DOHH2 (cell line): Measurements from ENCODE around the gene SHROOM1.

ENCODE experiments used
- H3F3A ChIP-seq: fragments of 200-600 bp; sonication (generic), shearing (Covaris generic); 2 replicates; pipeline ENCODE4 v1.6.0; 2016; ENCODE audit warnings: antibody characterized with exemption, mild to moderate bottlenecking; ENCODE audit not compliant: control insufficient read depth, insufficient read depth
- H3K27ac ChIP-seq: fragments of 200-600 bp; sonication (generic); 2 replicates; pipeline ENCODE4 v1.5.1; 2014; ENCODE audit warnings: low read depth, mild to moderate bottlenecking, low read length, moderate library complexity
- H3K27me3 ChIP-seq: fragments of 200-600 bp; sonication (generic); 2 replicates; pipeline ENCODE4 v1.6.1; 2014; ENCODE audit warnings: mild to moderate bottlenecking, low read length, mixed read lengths; ENCODE audit not compliant: control insufficient read depth
- H3K36me3 ChIP-seq: fragments of 200-600 bp; sonication (generic); 2 replicates; pipeline ENCODE4 v1.6.1; 2014; ENCODE audit warnings: mild to moderate bottlenecking, low read length, moderate library complexity, mixed read lengths; ENCODE audit not compliant: control insufficient read depth
- H3K4me1 ChIP-seq: fragments of 200-600 bp; sonication (generic); 2 replicates; pipeline ENCODE4 v1.6.1; 2014; ENCODE audit warnings: mild to moderate bottlenecking, low read length, mixed read lengths; ENCODE audit not compliant: control insufficient read depth
- H3K4me2 ChIP-seq: fragments of 200-600 bp; sonication (generic); 2 replicates; pipeline ENCODE4 v1.6.0; 2014; ENCODE audit warnings: mild to moderate bottlenecking, low read length, moderate library complexity
- H3K4me3 ChIP-seq: fragments of 200-600 bp; sonication (generic); 2 replicates; pipeline ENCODE4 v1.5.1; 2014; ENCODE audit warnings: mild to moderate bottlenecking, low read length, mixed read lengths
- H3K79me2 ChIP-seq: fragments of 200-600 bp; sonication (generic); 2 replicates; pipeline ENCODE4 v1.6.1; 2014; ENCODE audit warnings: mild to moderate bottlenecking, low read length, mixed read lengths; ENCODE audit not compliant: control insufficient read depth
- H3K9me2 ChIP-seq: fragments of 200-600 bp; sonication (generic); replicated peaks from 2 replicates; pipeline ENCODE4 v1.6.1; 2014; ENCODE audit warnings: mild to moderate bottlenecking, low read length, mixed read lengths; ENCODE audit not compliant: control insufficient read depth
- H3K9me3 ChIP-seq: fragments of 200-600 bp; sonication (generic); 2 replicates; pipeline ENCODE4 v1.6.1; 2014; ENCODE audit warnings: antibody characterized with exemption, low read length, mixed read lengths; ENCODE audit not compliant: control insufficient read depth, insufficient read depth
- H4K20me1 ChIP-seq: fragments of 200-600 bp; sonication (generic); 2 replicates; pipeline ENCODE4 v1.6.0; 2014; ENCODE audit warnings: low read depth, mild to moderate bottlenecking, antibody characterized with exemption, low read length, moderate library complexity; ENCODE audit not compliant: control insufficient read depth, insufficient read depth
- EZH2phosphoT487 ChIP-seq: fragments of 200-600 bp; sonication (generic); IDR thresholded peaks from 2 replicates; pipeline ENCODE4 v1.6.1; 2017; ENCODE audit warnings: borderline replicate concordance, mild to moderate bottlenecking, antibody characterized with exemption, low read length, moderate library complexity, mixed read lengths
- TF ChIP-seq, protein P1 (sequence below): fragments of 200-600 bp; sonication (generic); IDR thresholded peaks from one replicate; pipeline ENCODE4 v1.5.1; 2014; ENCODE audit warnings: antibody characterized with exemption, mild to moderate bottlenecking, low read depth, low read length; ENCODE audit not compliant: poor library complexity, severe bottlenecking

The SHROOM1 gene

GRCh38 chr5:132816554-132816953, 13.9 kb downstream of the SHROOM1 start:
- Histone ChIP-seq H3K27me3 (peaks cover 21% of the 10 kb centered on the region), H3K4me1 (peaks cover 3% of the 10 kb centered on the region; the same call in 1 of the 2 replicates), H3K36me3 (no peaks in the 10 kb centered on the region), H3F3A (peaks cover 5% of the 10 kb centered on the region; the same call in 1 of the 2 replicates), H3K4me3 (no peak overlapping the region), H3K4me2 (no peak overlapping the region), H4K20me1 (no peaks in the 10 kb centered on the region), H3K9me3 (no peaks in the 10 kb centered on the region), H3K27ac (no peak overlapping the region), H3K79me2 (no peaks in the 10 kb centered on the region), H3K9me2 (no peaks in the 10 kb centered on the region)
- TF ChIP-seq EZH2phosphoT487: no peak
- TF ChIP-seq, protein P1, sequence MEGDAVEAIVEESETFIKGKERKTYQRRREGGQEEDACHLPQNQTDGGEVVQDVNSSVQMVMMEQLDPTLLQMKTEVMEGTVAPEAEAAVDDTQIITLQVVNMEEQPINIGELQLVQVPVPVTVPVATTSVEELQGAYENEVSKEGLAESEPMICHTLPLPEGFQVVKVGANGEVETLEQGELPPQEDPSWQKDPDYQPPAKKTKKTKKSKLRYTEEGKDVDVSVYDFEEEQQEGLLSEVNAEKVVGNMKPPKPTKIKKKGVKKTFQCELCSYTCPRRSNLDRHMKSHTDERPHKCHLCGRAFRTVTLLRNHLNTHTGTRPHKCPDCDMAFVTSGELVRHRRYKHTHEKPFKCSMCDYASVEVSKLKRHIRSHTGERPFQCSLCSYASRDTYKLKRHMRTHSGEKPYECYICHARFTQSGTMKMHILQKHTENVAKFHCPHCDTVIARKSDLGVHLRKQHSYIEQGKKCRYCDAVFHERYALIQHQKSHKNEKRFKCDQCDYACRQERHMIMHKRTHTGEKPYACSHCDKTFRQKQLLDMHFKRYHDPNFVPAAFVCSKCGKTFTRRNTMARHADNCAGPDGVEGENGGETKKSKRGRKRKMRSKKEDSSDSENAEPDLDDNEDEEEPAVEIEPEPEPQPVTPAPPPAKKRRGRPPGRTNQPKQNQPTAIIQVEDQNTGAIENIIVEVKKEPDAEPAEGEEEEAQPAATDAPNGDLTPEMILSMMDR: no peak

- no peak overlapping the region for H3K4me2 ChIP-seq
- H3K79me2 ChIP-seq: no peaks in the 10 kb centered on the region
- TF ChIP-seq, protein P1: no peak
- TF ChIP-seq EZH2phosphoT487: no peak
- H3K4me1 ChIP-seq: peaks cover 3% of the 10 kb centered on the region; the same call in 1 of the 2 replicates
- no peak overlapping the region for H3K4me3 ChIP-seq
- no peaks in the 10 kb centered on the region for H3K36me3 ChIP-seq
- H3K27ac ChIP-seq: no peak overlapping the region
- H3K9me3 ChIP-seq: no peaks in the 10 kb centered on the region
- H3K9me2 ChIP-seq: no peaks in the 10 kb centered on the region
- no peaks in the 10 kb centered on the region for H4K20me1 ChIP-seq
- H3K27me3 ChIP-seq: peaks cover 23% of the 10 kb centered on the region
- peaks cover 5% of the 10 kb centered on the region; the same call in 1 of the 2 replicates for H3F3A ChIP-seq
Measured at GRCh38 chr5:132816083-132816482, 14.4 kb downstream of the SHROOM1 start.

DNA sequence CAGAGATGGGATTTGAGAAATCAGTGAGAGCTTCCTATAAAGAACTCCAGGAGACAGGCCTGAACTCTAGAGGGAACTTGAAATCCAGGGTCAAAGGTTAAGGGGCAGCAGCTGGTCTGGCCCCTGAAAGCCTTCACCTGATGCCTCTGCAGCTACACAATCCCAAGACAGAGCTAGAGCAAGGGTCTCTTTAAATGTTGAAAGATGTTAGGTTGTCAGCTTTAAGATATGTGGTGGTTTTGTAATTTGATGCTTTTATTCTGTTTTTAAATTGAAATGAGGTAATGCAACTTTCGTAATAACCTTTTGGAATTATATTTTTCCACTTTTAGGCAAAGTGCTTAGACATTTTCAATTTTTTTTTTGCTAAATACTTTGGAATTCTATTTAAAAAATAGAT, 15.0 kb downstream of the SHROOM1 start:
- TF ChIP-seq EZH2phosphoT487: no peak
- TF ChIP-seq, protein P1: no peak
- Histone ChIP-seq H3K4me1 (peaks cover 3% of the 10 kb centered on the region; the same call in 1 of the 2 replicates), H3K4me3 (no peak overlapping the region), H3K36me3 (no peaks in the 10 kb centered on the region), H3K27me3 (peaks cover 26% of the 10 kb centered on the region), H3K79me2 (no peaks in the 10 kb centered on the region), H4K20me1 (no peaks in the 10 kb centered on the region), H3K9me2 (no peaks in the 10 kb centered on the region), H3K4me2 (no peak overlapping the region), H3F3A (peaks cover 5% of the 10 kb centered on the region; the same call in 1 of the 2 replicates), H3K27ac (no peak overlapping the region), H3K9me3 (no peaks in the 10 kb centered on the region)
